Stimulated activated CD4-positive, alpha-beta T cell treated with anti-CD3 and anti-CD28 coated beads, TNF-alpha, amount 100 ng/mL, for 24 hours (primary cell): ENCODE data around the gene COMMD9.
"Not testable (repeated sequence)": the region's sequence is repeated elsewhere in the genome, so short reads cannot be mapped to it uniquely, and the experiment has no call there.

Experiments used
- DNase-seq, 3 experiments: peaks; one replicate each; pipeline ENCODE4 v3.0.0-alpha.2; 2020; ENCODE audit warnings: low read depth in 3 of 3

The COMMD9 gene

DNA sequence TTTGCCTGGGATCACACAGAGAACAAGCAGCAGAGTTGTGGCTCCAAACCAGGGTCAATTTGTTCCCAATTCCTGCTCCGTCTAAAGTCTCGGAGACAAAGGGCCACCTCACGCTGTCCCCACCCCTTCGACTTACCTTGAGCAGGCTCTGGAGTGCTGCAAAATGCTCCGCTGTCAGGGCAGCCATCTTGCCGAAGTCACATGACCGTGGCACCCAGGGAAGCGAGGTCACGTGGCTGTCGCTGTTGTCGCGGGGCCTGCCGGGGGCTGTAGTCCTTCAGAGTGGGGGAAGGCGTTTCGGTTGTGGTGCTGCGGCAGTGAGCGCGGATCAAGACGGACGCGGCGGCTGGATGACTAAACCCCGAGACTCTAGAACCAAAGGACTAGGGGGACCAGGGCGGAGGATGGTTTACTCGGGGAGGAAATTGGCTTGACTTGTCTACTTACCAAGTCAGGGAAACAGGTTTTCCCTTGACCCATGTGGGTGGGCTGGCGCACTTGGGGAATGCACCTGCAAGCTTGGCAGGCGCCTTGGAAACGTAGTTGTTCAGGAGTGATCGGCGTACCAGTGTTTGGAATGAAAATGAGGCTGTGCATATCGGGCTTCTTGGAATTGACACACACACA, at the start of gene COMMD9:
TSS of gene COMMD9 (minus strand) at position 199 of the 627 bp plus-strand sequence. CDS start at position 187, 12 bp downstream.
- peak; percentile 86 to 93 (median 90) for DNase-seq

DNA sequence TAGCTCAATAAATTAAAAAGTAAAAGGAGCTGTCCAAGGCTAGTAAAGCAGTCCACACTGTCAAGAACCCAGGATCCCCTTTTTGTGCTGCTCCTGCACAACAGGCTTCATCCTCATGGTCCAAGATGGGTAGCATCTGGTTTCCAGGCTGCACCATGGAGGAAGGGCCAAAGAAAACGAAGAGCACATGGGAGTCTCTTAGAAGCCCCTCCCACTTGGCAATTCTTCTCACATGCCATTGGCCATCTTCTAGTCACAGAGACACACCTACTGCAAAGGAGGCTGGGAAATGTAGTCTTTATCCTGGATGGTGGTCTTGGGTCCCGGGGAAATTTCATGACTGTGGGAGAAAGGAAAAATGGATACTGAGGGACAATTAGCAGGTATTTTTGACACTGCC, 44.7 kb upstream of the COMMD9 start:
- DNase-seq: no peak

DNA sequence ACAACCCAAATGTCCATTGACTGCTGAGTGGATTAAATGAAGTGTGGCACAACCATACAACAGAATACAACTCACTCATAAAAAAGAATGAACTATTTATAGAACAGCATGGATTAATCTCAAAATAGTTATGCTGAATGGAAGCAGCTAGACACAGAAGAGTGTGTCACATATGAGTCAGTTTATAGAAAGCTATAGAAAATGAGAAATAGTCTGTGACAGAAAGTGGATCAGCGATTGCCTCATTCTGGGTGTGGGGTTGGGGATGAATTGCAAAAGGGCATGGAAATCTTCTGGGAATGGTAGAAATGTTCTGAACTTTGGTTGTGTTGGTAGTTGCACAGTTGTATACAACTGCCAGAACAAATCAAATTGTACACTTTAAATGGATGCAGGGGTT, 44.2 kb upstream of the COMMD9 start:
- no peak for DNase-seq

DNA sequence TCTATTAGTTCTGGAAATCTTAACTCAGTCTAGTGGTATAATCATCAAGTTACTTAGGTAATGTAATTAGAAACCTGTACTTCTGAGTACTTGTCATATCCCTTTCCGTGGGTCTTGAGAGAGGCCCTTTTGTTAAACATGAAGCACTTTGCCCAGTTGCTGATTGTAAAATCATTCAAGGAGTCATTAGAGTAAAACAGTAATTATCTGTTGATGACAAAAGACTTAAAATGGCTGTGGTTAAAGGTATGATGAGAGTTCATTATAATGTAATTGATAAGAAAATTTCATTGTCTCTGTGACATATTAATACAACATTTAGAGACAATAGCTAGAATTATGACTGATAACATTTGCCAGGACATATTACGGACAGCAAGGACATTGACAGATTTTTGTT, 41.2 kb upstream of the COMMD9 start:
- DNase-seq: no peak

DNA sequence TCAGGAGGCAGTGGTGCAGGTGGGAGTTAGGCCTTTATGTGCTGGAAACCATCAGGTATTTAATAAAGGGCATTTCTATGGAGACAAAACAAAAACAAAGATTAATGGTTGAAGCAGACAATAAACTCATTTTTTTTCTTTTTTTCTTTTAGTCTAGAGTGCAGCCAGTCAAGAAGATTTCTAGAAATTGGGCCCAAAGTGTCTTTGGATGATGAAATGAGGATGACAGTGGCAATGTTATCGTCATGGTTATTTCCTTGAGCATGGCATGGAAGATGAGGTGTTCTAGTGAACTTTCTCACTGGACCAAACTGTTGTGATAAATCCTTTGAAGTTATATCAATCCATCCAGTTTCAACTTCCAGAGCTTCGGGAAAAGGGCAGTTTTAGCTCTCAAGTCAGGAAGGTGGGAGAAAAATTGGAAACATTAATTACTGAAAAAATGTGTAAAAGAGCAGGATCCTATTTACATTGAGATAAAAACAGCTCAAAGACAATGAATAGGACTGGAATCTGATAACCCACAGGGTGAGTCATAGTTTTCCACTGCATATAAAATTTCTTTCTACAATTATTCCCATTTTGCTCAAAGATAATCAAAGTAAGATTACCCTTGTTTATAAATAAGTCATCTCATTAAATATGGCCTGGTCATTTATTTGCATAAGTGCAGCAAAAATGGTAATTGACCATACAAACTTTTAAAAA, 39.9 kb upstream of the COMMD9 start:
- no peak for DNase-seq

DNA sequence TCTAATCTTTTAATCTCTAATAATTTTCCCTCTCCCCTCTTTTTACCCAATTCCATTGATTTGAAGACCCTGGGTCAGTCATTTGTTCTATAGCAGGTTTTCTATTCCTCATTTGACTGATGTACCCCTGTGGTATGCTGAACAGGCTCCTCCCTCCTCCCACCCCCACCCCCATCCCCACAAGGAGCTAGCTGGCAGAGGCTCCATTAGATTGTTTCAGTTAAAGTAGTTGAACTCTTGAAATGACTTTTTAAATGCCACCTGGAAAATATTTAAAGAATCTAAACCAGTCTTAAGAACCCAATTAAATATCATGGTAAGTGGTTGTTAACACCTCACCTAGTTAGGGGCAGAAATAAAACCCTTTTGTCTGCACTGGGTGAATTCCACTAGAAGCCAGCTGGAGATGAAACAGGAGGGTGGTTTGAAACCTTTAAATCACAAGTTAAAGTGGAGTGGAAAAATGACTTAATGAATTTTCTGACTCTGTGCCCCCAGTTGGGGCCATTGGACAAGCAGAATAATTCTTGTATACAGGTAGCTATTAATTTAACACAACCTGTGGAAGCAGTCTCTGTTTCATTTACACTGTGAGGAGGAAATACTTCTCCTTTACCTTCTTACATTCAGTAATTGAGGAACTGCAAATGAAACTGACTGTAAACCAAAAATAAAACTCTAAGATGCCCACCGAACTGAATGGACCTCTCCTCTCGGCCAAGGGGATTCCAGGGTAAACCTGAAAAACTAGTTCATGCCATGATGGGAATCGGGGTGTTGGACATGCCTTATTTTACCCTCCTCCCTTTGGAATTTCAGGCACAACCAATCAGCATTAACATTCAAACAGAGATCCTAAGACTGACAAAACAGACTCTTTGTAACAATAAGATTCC, 37.5 kb upstream of the COMMD9 start:
- no peak for DNase-seq

DNA sequence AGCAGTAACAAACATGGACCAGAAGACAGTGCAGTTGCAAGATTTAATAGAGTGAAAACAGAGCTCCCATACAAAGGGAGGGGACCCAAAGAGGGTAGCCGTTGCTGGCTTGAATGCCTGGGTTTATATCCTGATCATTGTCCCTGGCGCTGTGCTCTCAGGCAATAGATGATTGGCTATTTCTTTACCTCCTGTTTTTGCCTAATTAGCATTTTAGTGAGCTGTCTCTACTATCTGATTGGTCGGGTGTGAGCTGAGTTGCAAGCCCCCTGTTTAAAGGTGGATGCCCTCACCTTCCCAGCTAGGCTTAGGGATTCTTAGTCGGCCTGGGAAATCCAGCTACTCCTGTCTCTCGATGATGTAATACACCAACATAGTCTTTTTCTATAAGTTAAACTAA, 36.2 kb upstream of the COMMD9 start:
- DNase-seq: not testable (repeated sequence)

DNA sequence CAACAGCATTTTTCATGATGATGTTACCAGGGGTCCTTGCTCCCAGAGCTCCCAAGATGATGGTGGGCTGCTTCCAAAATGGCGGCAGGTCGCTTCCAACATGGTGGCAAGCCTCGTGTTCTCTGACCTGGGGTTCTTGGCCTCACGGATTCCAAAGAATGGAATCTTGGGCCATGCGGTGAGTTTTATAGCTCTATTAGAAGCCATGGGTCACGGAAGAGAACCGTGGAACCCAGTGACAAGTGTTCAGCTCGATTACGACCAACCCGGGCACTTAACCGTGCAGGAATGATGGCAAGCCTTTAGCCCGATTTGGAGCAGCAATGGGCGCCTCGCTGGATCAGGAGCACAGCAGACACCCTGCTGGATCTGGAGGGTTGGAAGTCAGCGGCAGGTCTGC, 35.7 kb upstream of the COMMD9 start:
- DNase-seq: not testable (repeated sequence)

DNA sequence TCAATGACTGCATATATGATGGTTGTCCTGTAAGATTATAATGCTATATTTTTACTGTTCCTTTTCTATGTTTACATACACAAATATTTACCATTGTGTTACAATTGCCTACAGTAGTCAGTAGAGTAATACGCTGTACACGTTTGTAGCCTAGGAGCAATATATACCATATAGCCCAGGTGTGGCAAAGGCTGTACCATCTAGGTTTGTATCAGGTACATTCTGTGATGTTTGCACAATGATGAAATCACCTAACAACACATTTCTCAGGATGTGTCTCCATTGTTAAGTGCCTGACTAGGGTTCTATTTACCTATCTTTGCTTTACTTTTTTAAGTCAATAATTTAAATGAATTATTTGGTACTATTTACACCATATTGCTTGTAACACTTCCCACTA, 28.8 kb upstream of the COMMD9 start:
- no peak for DNase-seq

DNA sequence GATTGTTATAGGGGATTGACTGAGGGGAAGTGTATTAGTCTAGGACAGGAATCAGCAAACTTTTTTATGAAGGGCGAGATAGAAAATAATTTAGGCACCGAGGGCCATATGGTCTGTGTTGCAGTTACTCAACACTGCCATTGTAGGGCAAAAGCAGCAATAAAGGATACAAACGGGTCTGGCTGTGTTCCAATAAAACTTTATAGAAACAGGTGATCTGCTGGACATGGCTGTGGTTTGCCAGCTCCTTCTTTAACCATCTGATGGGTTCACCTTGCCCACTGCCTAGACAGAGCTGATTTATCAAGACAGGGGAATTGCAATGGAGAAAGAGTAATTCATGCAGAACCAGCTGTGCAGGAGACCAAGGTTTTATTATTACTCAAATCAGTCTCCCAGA, 26.8 kb upstream of the COMMD9 start:
- no peak for DNase-seq

DNA sequence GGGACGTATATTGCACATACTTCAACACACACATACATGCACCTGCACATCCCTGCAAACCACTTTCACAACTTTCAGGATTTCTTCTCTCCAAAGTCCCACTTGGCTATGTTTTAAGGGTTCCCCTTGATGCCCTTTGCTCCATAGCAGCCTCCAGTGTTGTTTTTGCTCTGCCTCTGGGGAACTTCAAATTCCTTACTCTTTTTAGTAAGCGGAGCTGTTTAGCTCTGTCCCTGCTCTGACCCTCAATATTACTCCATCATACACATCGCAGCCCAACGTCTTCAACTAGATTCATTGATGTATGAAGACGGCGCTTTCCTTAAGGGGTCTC, 25.2 kb upstream of the COMMD9 start:
- no peak for DNase-seq

DNA sequence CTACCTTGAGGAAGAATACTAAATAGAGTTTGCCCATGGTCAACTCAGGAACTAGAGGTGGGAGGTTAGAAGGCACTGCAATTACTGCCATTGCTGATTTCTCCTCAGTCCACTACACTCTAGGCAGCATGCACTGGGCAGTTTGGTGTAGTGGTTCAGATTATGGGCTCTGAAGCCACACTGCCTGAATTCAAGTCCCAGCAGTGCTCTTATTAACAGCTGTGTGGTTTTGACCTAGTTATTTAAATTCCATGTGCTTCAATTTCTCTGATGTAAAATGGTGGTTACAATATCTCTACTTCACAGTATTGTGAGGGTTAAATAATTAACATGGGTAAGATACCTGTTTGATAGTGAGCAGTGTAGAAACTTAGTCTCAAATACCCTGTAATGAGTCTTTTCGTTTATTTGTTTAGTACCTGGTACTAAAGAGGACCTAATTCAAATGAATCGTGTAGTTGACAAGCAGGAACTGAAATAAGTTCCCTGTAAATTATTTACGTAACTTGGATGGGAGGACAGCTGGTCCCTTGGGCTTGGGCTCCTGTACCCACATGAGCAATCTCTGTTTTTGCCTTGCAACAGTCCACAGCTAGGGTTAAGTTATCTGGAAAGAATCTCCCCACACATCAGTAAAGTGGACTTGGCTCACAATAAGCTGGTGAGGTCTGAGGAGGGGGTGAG, 24.7 kb upstream of the COMMD9 start:
- DNase-seq: no peak

DNA sequence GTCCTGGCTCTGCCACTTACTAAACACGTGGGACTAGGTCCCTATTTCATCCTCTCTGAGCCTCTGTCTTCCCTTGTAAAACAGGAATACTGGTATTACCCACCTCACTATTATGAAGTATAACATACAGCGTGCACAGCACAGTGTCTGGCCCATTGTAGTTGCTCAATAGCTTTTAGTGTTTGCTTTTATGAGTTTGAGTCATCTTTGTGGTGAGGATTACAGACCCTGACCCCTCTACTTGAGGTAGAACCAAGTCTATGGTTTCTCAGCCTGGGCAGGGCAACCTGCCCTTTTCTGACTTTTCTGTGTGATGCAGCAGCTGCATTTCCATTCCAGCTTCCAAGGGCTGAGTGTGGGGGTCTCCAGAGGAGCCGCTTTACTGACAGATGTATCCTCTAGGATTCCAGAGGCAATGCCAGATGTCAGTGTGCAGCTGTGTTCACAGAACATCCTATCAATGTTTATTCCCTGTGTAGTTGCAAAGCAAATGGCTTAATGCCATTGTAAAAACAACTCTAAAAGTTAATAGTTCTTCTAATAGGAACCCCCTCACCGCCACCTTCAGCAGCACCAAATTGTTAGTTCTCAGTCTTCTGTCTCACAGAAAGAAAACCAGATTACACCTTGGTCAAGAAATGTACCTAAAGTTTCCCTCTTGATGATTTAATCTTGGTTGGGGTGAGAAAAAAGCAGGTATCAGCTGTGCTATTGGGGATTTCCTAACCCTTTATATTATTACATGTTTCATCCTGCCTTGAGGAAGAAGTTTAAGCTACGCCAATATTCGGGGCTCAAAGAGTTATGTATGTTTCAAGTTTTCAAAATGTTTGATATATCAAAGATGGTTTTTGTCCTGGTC, 23.6 kb upstream of the COMMD9 start:
- DNase-seq: no peak

DNA sequence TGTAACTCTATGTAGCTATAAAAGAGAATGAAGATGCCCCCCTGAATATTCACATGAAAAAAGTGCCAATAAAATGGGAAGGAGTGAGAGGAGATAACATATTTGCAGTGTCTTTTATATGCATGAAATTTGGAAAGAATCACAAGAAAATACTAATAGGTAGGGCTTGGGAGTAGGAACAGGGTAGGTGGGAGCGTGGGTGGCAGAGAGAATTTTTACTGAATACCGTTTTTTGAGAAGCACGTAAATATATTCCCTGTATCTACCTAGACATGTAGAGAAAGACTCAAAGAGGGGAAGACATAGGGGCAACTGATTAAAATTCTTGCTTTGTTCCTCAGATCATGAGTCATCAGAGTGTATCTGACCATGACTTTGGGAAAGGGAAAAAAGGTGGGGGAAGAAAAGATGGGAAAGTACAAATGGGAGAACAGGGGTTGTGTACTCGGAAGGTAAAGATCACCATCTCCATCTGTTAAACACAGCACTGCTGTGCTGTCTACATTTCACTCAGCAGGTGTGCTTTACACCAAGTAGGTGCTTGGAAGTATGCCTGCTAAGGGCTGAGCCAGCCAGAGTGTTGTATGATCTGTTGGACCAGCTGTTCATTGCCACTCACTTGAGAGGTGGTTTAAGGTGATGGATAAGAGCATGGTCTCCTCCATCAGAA, 22.8 kb upstream of the COMMD9 start:
- no peak for DNase-seq

DNA sequence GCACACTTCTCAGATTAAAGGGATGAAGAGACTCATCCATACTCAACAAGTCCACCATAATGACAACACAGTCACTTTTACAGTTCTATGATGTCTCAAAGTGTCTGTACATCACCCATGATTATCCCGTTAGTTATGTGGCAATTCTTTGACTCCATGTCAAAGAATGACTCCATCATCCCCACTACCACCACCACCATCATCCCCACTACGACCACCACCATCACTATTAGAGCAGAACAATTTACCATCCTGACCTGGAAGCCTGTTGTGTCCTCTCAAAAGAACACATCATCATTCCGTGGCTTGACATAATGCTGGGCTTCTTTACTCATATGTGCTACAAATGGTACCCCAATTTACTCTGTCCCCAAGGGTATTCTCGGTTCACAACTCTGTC, 20.6 kb upstream of the COMMD9 start:
- DNase-seq: no peak

DNA sequence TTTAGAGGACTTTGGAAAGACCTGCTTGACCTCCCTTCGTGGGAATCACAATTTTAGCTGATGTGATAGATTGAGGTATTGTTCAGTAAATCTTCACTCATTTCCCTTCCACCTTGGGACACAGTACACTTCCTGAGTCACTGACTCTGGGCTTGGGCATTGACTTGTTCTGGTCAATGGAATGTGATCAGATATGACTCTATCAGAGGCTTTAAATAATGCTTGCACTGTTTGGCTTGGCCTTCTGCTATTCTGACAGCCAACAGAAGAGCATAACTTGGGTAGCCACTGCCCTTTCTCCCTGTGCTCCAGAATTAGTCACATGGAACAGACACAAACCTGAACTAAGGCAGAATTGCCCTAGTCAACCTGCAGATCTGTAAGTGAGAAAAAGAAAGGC, 19.4 kb upstream of the COMMD9 start:
- no peak for DNase-seq

DNA sequence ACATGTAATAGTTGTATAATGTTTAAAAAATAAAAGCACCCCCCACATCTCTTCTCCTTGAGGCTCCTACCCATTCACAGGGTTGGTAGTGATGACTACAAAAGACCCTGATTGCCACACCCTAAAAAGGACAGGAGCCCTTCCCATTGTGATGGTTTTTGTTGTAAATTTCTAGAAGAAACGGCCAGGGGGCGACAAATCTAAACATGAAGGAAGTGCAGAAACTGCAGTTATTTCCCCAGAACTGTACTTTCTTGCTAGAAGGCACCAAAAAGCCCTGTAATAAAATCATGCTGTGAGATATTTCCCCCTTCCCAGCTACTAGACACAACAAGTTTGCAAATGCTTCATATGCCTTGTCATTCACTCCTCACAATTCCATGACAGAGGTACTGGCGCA, 17.7 kb upstream of the COMMD9 start:
- DNase-seq: no peak

DNA sequence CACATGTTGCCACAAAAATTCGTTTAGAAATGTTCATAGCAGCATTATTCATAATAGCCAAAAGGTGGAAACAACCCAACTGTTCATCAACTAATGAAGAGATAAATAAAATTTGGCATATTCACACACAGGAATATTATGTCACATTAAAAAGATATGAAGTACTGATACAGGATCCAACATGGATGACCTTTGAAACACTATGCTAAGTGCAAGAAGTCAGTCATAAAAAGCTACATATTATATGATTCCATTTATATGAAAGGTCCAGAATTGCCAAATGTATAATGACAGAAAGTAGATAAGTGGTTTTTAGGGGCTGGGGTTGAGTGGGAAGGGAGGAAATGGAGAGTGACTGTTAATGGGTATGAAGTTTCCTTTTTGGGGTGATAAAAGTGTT, 15.8 kb upstream of the COMMD9 start:
- no peak for DNase-seq

DNA sequence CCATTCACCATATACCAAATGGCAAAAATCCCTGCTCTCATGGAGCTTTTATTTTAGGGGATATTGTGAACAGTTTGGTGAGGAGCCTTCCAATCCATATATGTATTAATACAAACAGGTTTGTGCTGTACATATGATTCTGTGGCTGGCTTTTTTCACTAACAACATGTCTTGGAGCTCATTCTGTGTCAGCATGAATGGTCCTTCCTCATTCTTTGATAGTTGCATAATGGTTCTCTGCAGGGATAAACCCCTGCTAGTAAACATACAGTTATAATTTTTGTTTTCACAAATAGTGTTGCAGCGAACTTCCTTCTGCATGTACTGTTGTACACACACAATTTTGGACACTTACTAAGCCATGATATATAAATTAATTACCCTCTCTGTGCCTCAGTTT, 15.1 kb upstream of the COMMD9 start:
- DNase-seq: no peak

DNA sequence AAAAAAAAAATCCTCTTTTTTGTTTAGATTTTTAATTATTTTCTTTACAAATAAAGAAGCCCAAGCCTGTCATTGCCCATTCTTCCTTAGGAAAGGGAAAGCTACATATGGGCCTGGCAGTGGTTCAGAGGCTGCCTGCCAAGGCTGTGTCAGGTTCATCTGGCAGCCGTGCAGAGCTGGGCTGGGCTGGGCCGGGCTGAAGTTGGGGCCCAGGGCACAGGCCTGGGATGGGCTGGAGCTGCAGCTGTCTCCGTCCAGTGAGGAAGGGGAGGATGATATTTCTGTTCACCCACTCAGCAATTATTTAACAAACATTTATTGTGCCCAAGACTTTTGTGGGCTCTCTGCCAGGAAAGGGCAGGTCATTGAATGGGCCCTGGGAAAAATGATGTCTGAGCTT, 11.4 kb upstream of the COMMD9 start:
- no peak for DNase-seq
